ENCODE measurements around the gene REG3G. TPM values are rescaled to one million over a fixed set of nuclear protein-coding genes. Genes with fewer than 3 reads are reported as not detected.

REG3G gene
- total RNA-seq (2014; rRNA removed; shearing (Covaris generic)), result 0.23 TPM in 1 of 2 replicates, not detected in the other
- 0.57 TPM in 1 of 2 replicates, not detected in the other for polyA plus RNA-seq (2015; cell fraction: cytosol; rRNA removed)
- 0.40 TPM in 1 of 2 replicates, not detected in the other for polyA plus RNA-seq (2015; cell fraction: nucleus; rRNA removed)

- no peak for DNase-seq (ENCODE audit: low read depth)
Measured at GRCh38 chr2:79025421-79025820, at the start of gene REG3G. TSS of gene REG3G (plus strand) at chr2:79025702. CDS start at chr2:79026094, 392 bp downstream.

GRCh38 chr2:78977661-78978145, 47.8 kb upstream of the REG3G start:
- no peak for DNase-seq (ENCODE audit: low read depth)

GRCh38 chr2:78978340-78978739, 47.2 kb upstream of the REG3G start:
- no peak for DNase-seq (ENCODE audit: low read depth)

- DNase-seq (ENCODE audit: low read depth), result peak; percentile 51
Measured at GRCh38 chr2:78979380-78980151, 45.9 kb upstream of the REG3G start.

GRCh38 chr2:78980152-78980465, 45.4 kb upstream of the REG3G start:
- no peak for DNase-seq (ENCODE audit: low read depth)

GRCh38 chr2:78980871-78981270, 44.6 kb upstream of the REG3G start:
- DNase-seq (ENCODE audit: low read depth), result no peak

- no peak for DNase-seq (ENCODE audit: low read depth)
Measured at GRCh38 chr2:78982638-78983330, 42.7 kb upstream of the REG3G start.

GRCh38 chr2:78984386-78984785, 41.1 kb upstream of the REG3G start:
- peak; percentile 32 for DNase-seq (ENCODE audit: low read depth)

GRCh38 chr2:78985558-78985957, 39.9 kb upstream of the REG3G start:
- DNase-seq (ENCODE audit: low read depth), result no peak

GRCh38 chr2:78989051-78989450, 36.5 kb upstream of the REG3G start:
- DNase-seq (ENCODE audit: low read depth), result no peak

GRCh38 chr2:78992451-78992806, 33.1 kb upstream of the REG3G start:
- no peak for DNase-seq (ENCODE audit: low read depth)

- no peak for DNase-seq (ENCODE audit: low read depth)
Measured at GRCh38 chr2:78992807-78993517, 32.5 kb upstream of the REG3G start.

- no peak for DNase-seq (ENCODE audit: low read depth)
Measured at GRCh38 chr2:78993518-78994148, 31.9 kb upstream of the REG3G start.

- DNase-seq (ENCODE audit: low read depth), result no peak
Measured at GRCh38 chr2:78994789-78995188, 30.7 kb upstream of the REG3G start.

GRCh38 chr2:78999406-78999805, 26.1 kb upstream of the REG3G start:
- peak; percentile 13 for DNase-seq (ENCODE audit: low read depth)

GRCh38 chr2:79000008-79000576, 25.4 kb upstream of the REG3G start:
- no peak for DNase-seq (ENCODE audit: low read depth)

- DNase-seq (ENCODE audit: low read depth), result no peak
Measured at GRCh38 chr2:79001285-79001684, 24.2 kb upstream of the REG3G start.

- DNase-seq (ENCODE audit: low read depth), result no peak
Measured at GRCh38 chr2:79004680-79005079, 20.8 kb upstream of the REG3G start.

- DNase-seq (ENCODE audit: low read depth), result no peak
Measured at GRCh38 chr2:79005216-79005615, 20.3 kb upstream of the REG3G start.

- no peak for DNase-seq (ENCODE audit: low read depth)
Measured at GRCh38 chr2:79009388-79009787, 16.1 kb upstream of the REG3G start.

- DNase-seq (ENCODE audit: low read depth), result no peak
Measured at GRCh38 chr2:79011496-79011895, 14.0 kb upstream of the REG3G start.
